Measurements from ENCODE around the gene ZCCHC14. TPM values are rescaled to one million over a fixed set of nuclear protein-coding genes. Genes with fewer than 3 reads are reported as not detected.

ZCCHC14 gene
- total RNA-seq, 1 experiment from 2014 or later: 27.7 TPM

DNA sequence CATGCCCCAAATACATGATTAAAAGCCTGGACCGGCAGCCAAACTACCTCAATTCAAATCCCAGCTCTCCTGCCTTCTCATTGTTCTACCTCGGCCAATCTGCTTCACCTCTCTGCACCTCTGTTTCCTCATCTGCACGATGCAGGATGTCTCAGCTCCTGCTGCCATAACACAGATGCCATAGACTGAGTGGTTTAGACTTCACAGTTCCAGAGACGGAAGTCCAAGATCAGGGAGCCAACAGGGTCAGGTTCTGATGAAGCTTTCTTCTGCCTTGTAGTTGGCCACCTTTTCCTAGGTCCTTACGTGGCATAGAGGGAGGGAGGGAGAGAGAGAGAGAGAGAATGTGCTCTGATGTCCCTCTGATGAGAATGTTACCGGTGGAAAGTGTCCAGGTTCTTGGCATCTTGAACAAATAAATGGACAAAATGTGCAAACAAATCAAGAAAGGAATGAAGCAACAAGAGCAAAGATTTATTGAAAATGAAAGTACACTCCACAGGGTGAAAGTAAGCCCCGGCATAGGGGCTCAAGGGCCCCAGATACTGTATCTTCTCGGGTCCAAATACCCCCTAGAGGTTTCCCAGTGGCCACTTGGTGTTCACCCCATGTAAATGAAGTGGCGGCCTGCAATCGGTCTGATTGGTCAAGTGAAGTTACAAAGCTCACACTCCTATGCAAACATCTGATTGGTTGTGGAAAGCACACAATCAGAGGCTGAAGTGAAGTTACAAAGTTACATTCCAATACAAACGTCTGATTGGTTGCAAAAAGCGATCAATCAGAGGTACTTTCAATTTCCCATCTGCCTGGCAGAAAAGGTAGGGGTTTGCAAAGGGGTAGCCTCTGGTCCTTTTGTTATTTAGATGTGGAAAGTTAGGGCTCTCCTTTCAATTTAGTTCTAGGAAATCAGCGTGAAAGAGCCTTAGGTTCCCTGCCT lies 43.3 kb upstream of the ZCCHC14 start:
- no CpG with 5 or more reads among the region's 13 CpGs for WGBS (ENCODE audit: extremely low coverage, insufficient read length, low lambda C conversion rate)
- Mint-ChIP-seq H3K36me3 (ENCODE audit: insufficient read depth in 1 of 3, low read depth in 3 of 3) (peaks cover 4 to 21% (median 5%) of the 10 kb centered on the region in 3 experiments; a peak in 6 of 7 replicates), H3K4me3 (peak overlapping the region; percentile 9 to 39; a peak in 2 of 5 replicates), H3K9me3 (peaks cover 40 to 41% of the 10 kb centered on the region in 2 experiments), H3K27me3 (ENCODE audit: low read depth) (peaks cover 54% of the 10 kb centered on the region), H3K4me1 (peaks cover 27 to 28% of the 10 kb centered on the region in 2 experiments), H3K27ac (0 out of 7 replicates have a peak overlapping the region, but pooled peaks of 1 of the 3 experiments have one; percentile 8)
- no peak overlapping the region for H4K8ac ChIP-seq (replicated peaks; ENCODE audit: insufficient read length, low read depth, low read length)
- no peaks in the 10 kb centered on the region for H3K23me2 ChIP-seq (ENCODE audit: insufficient read length, low read depth, low read length, poor library complexity, severe bottlenecking)
- H3K23ac ChIP-seq (ENCODE audit: insufficient read length, low read depth, low read length): no peak overlapping the region
- no peak overlapping the region for H3K4me2 ChIP-seq (ENCODE audit: insufficient read depth, insufficient read length, low read length)
- TF ChIP-seq, protein P1, sequence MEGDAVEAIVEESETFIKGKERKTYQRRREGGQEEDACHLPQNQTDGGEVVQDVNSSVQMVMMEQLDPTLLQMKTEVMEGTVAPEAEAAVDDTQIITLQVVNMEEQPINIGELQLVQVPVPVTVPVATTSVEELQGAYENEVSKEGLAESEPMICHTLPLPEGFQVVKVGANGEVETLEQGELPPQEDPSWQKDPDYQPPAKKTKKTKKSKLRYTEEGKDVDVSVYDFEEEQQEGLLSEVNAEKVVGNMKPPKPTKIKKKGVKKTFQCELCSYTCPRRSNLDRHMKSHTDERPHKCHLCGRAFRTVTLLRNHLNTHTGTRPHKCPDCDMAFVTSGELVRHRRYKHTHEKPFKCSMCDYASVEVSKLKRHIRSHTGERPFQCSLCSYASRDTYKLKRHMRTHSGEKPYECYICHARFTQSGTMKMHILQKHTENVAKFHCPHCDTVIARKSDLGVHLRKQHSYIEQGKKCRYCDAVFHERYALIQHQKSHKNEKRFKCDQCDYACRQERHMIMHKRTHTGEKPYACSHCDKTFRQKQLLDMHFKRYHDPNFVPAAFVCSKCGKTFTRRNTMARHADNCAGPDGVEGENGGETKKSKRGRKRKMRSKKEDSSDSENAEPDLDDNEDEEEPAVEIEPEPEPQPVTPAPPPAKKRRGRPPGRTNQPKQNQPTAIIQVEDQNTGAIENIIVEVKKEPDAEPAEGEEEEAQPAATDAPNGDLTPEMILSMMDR (conservative IDR thresholded peaks at IDR 0.05): no peak
- H3K27me3 ChIP-seq (ENCODE audit: insufficient read depth, low read length): no peaks in the 10 kb centered on the region
- H4K5ac ChIP-seq (ENCODE audit: insufficient read length, low read depth, low read length): no peak overlapping the region
- H3K18ac ChIP-seq (ENCODE audit: insufficient read length, low read depth, low read length): no peak overlapping the region
- H3K9me3 ChIP-seq (ENCODE audit: control insufficient read depth, low read depth, low read length): peaks cover 10% of the 10 kb centered on the region
- H2BK5ac ChIP-seq (ENCODE audit: insufficient read length, low read length): no peak overlapping the region
- no peak for DNase-seq
- peaks cover 2% of the 10 kb centered on the region; the same call in 1 of the 2 replicates for H3K4me1 ChIP-seq (ENCODE audit: insufficient read depth, low read length)
- no peak overlapping the region for H2AK5ac ChIP-seq (ENCODE audit: insufficient read length, low read length)
- no peaks in the 10 kb centered on the region for H3K79me2 ChIP-seq (ENCODE audit: insufficient read depth, low read length)
- H2BK120ac ChIP-seq (ENCODE audit: low read depth, low read length, poor library complexity, severe bottlenecking): no peak overlapping the region
- no peak overlapping the region for H2BK20ac ChIP-seq (ENCODE audit: low read depth, low read length, poor library complexity, severe bottlenecking)
- H3K9ac ChIP-seq (ENCODE audit: extremely low read depth, insufficient read length, low read length): no peak overlapping the region
- H3K14ac ChIP-seq (ENCODE audit: insufficient read depth, low read length): no peak overlapping the region
- no peak overlapping the region for H4K91ac ChIP-seq (ENCODE audit: insufficient read length, low read depth, low read length)
- no peak overlapping the region for H2BK12ac ChIP-seq (ENCODE audit: insufficient read length, low read depth, low read length)
- H3K4ac ChIP-seq (ENCODE audit: low read depth, low read length): no peak overlapping the region
- H3K79me1 ChIP-seq (ENCODE audit: insufficient read depth, low read depth, low read length, poor library complexity, severe bottlenecking): no peaks in the 10 kb centered on the region
- no peak overlapping the region for H3K56ac ChIP-seq (ENCODE audit: insufficient read length, low read depth, low read length)
- no peaks in the 10 kb centered on the region for H4K20me1 ChIP-seq (ENCODE audit: control insufficient read depth, insufficient read depth, insufficient read length)
- H2AFZ ChIP-seq (ENCODE audit: low read length): no peak overlapping the region
- no peak overlapping the region for H3K27ac ChIP-seq (ENCODE audit: insufficient read length, low read depth, low read length)
- no peak overlapping the region for H3T11ph ChIP-seq (ENCODE audit: low read length)
- H2BK15ac ChIP-seq (ENCODE audit: low read depth, low read length): no peak overlapping the region
